HepG2 (cell line): ENCODE results near the gene COMT. TPM values are rescaled to one million over a fixed set of nuclear protein-coding genes. Genes with fewer than 3 reads are reported as not detected.

Experiments
- BCL3 ChIP-seq: sonication (generic); formaldehyde crosslinking; IDR thresholded peaks from 2 replicates; pipeline ENCODE4 v1.5.1; 2020; ENCODE audit warnings: mild to moderate bottlenecking, missing genetic modification reagents, moderate library complexity
- CHD2 ChIP-seq: IDR thresholded peaks from 2 replicates; pipeline ENCODE4 v1.6.1; 2011; ENCODE audit warnings: low read depth, low read length, improper control_type of control experiment
- FLYWCH1 ChIP-seq: sonication (generic); formaldehyde crosslinking; IDR thresholded peaks from 2 replicates; pipeline ENCODE4 v1.8.1; 2023; ENCODE audit warnings: mild to moderate bottlenecking, missing genetic modification reagents
- IRF2 ChIP-seq: IDR thresholded peaks from 2 replicates; pipeline ENCODE4 v1.6.1; 2018; ENCODE audit warnings: missing genetic modification reagents, missing compliant biosample characterization
- KAT7 ChIP-seq: IDR thresholded peaks from 2 replicates; pipeline ENCODE4 v1.6.1; 2018; ENCODE audit warnings: borderline replicate concordance, missing compliant biosample characterization
- MED1 ChIP-seq: sonication (generic); formaldehyde crosslinking; IDR thresholded peaks from 2 replicates; pipeline ENCODE4 v1.4.0; 2020; ENCODE audit warnings: missing genetic modification reagents
- MIER3 ChIP-seq: IDR thresholded peaks from 2 replicates; pipeline ENCODE4 v1.6.1; 2016; ENCODE audit warnings: missing compliant biosample characterization, borderline replicate concordance
- NFKB2 ChIP-seq: sonication (generic); formaldehyde crosslinking; IDR thresholded peaks from 2 replicates; pipeline ENCODE4 v1.4.0; 2020; ENCODE audit warnings: missing genetic modification reagents, borderline replicate concordance
- NR2F6 ChIP-seq, 2 experiments: IDR thresholded peaks; 2 replicates each; pipeline ENCODE4 v1.6.1; 2016; ENCODE audit warnings: antibody characterized with exemption in 1 of 2, mild to moderate bottlenecking in 1 of 2
- PRPF4 ChIP-seq: fragments of 200-400 bp; formaldehyde crosslinking; IDR thresholded peaks from 2 replicates; pipeline ENCODE4 v1.6.1; 2016; ENCODE audit warnings: low read length, low read depth; ENCODE audit not compliant: poor library complexity, severe bottlenecking
- SCMH1 ChIP-seq: sonication (generic); formaldehyde crosslinking; IDR thresholded peaks from 2 replicates; pipeline ENCODE4 v1.9.0; 2021; ENCODE audit warnings: missing genetic modification reagents, mild to moderate bottlenecking, borderline replicate concordance
- SP4 ChIP-seq: sonication (generic); formaldehyde crosslinking; IDR thresholded peaks from 2 replicates; pipeline ENCODE4 v1.8.1; 2023; ENCODE audit warnings: mild to moderate bottlenecking, missing genetic modification reagents
- SSRP1 ChIP-seq: IDR thresholded peaks from 2 replicates; pipeline ENCODE4 v1.6.1; 2016; ENCODE audit warnings: control low read depth
- ZBTB25 ChIP-seq: IDR thresholded peaks from 2 replicates; pipeline ENCODE4 v1.6.1; 2018; ENCODE audit warnings: missing genetic modification reagents
- ZNF318 ChIP-seq: sonication (generic); formaldehyde crosslinking; IDR thresholded peaks from 2 replicates; pipeline ENCODE4 v1.4.0; 2020; ENCODE audit warnings: mild to moderate bottlenecking, missing genetic modification reagents
- ZNF720 ChIP-seq: sonication (generic); formaldehyde crosslinking; IDR thresholded peaks from 2 replicates; pipeline ENCODE4 v1.4.0; 2020; ENCODE audit warnings: missing genetic modification reagents
- ZNF761 ChIP-seq: sonication (generic); formaldehyde crosslinking; conservative IDR thresholded peaks from 2 replicates; pipeline ENCODE4 v1.4.0; 2020; ENCODE audit warnings: mild to moderate bottlenecking, missing genetic modification reagents
- polyA plus RNA-seq, 8 experiments: library from polyadenylated mRNA; depleted of rRNA in 3 of 8; stranded (reverse) in 7 of 8; unstranded in 1 of 8; fragments of >200 nt; fragmentation: Illumina TruSeq in 4 of 8; extraction: Trizol in 4 of 8; gene quantifications; 2 replicates each; pipeline versions ENCODE4 v1.2.1 to v1.2.3, GENCODE V29; 2011 to 2016; ENCODE audit warnings: low read depth in 4 of 8, missing spikeins in 1 of 8, mixed read lengths in 1 of 8; ENCODE audit not compliant: insufficient read depth in 1 of 8
- total RNA-seq, 5 experiments: library from RNA; depleted of rRNA; stranded (reverse); fragments of >200 nt; fragmentation: Illumina TruSeq; extraction: Trizol; gene quantifications; 2 replicates each; pipeline ENCODE4 v1.2.3, GENCODE V29; 2016; ENCODE audit warnings: low read depth in 1 of 5

The COMT gene
- total and polyA plus RNA-seq, 2 of the 13 experiments (the other 11 are each of a cell fraction or from before 2014, with no cell fraction given): 156 to 162 TPM

- TF ChIP-seq PRPF4: no peak
- TF ChIP-seq IRF2: no peak
- 0 out of 2 replicates have a peak, but pooled peaks have one; percentile 21 for TF ChIP-seq MIER3 (CRISPR knock-in tag)
- TF ChIP-seq ZNF318 (CRISPR knock-in tag): 0 out of 2 replicates have a peak, but pooled peaks have one; percentile 43
- no peak for TF ChIP-seq FLYWCH1
- no peak; the same call in 1 of the 2 replicates for TF ChIP-seq SSRP1 (CRISPR knock-in tag)
- TF ChIP-seq NR2F6 (IDR thresholded peaks at IDR 0.05): no peak
- TF ChIP-seq NR2F6 (CRISPR knock-in tag; IDR thresholded peaks at IDR 0.05): peak; percentile 5; the same call in 1 of the 2 replicates
- peak; percentile 62; the same call in 1 of the 2 replicates for TF ChIP-seq ZBTB25 (CRISPR knock-in tag)
- TF ChIP-seq SP4: no peak
- TF ChIP-seq MED1 (CRISPR knock-in tag): peak; percentile 40; the same call in 1 of the 2 replicates
- peak; percentile 78 for TF ChIP-seq BCL3
- TF ChIP-seq SCMH1: no peak
- 0 out of 2 replicates have a peak, but pooled peaks have one; percentile 0 for TF ChIP-seq ZNF761 (CRISPR knock-in tag)
- 0 out of 2 replicates have a peak, but pooled peaks have one; percentile 8 for TF ChIP-seq CHD2
- TF ChIP-seq NFKB2 (CRISPR knock-in tag): 0 out of 2 replicates have a peak, but pooled peaks have one; percentile 37
- TF ChIP-seq ZNF720 (CRISPR knock-in tag): no peak
- 0 out of 2 replicates have a peak, but pooled peaks have one; percentile 37 for TF ChIP-seq KAT7 (CRISPR knock-in tag)
Observed at GRCh38 chr22:19941365-19942082, at the start of gene COMT, which contains the start of gene TXNRD2 (continued).
